Mammary epithelial cell (primary cell): Measurements from ENCODE around the gene MGAT4C.

ENCODE experiments used
- EZH2 ChIP-seq: IDR thresholded peaks from 2 replicates; pipeline ENCODE4 v1.6.1; 2012; ENCODE audit warnings: low read length, inconsistent platforms, borderline replicate concordance
- TF ChIP-seq, protein P1 (sequence below), 2 donors: IDR thresholded peaks in 1 of 2; conservative IDR thresholded peaks in 1 of 2; 2 replicates each; pipeline ENCODE4 v1.5.1; 2011 to 2012; ENCODE audit warnings: inconsistent platforms in 2 of 2, low read length in 2 of 2, mild to moderate bottlenecking in 2 of 2, control low read depth in 1 of 2, low read depth in 1 of 2; ENCODE audit not compliant: insufficient read depth in 1 of 2; ENCODE audit errors: extremely low read depth in 1 of 2

DNA sequence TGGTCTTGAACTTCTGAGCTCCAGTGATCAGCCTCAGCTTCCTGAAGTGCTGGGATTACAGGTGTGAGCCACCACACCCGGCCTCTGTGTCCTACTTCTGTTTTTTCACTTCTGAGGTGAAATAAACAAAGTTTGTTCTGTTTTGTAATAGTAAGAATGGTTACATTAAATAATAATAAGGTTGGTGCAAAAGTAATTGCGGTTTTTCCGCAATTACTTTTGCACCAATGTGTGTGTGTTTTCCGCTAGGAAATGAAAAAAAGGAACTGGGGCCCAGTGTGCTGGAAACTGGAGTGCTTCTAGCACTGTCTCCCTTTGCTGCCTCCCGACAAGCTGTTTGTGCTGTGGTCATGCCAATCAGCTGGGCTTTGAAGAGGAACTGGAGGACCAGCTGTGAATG, 241.2 kb downstream of the MGAT4C start:
- TF ChIP-seq EZH2: no peak
- TF ChIP-seq, protein P1, sequence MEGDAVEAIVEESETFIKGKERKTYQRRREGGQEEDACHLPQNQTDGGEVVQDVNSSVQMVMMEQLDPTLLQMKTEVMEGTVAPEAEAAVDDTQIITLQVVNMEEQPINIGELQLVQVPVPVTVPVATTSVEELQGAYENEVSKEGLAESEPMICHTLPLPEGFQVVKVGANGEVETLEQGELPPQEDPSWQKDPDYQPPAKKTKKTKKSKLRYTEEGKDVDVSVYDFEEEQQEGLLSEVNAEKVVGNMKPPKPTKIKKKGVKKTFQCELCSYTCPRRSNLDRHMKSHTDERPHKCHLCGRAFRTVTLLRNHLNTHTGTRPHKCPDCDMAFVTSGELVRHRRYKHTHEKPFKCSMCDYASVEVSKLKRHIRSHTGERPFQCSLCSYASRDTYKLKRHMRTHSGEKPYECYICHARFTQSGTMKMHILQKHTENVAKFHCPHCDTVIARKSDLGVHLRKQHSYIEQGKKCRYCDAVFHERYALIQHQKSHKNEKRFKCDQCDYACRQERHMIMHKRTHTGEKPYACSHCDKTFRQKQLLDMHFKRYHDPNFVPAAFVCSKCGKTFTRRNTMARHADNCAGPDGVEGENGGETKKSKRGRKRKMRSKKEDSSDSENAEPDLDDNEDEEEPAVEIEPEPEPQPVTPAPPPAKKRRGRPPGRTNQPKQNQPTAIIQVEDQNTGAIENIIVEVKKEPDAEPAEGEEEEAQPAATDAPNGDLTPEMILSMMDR (conservative IDR thresholded peaks at IDR 0.05 in 1 of 2, IDR thresholded peaks at IDR 0.05 in 1 of 2; ENCODE audit: extremely low read depth in 1 of 2, insufficient read depth in 1 of 2, low read depth in 1 of 2, low read length in 2 of 2): no peak
